22Rv1 (cell line): ENCODE measurements around the gene DSCAM.

Experiments used
- CTCF ChIP-seq: fragments of 450-650 bp; IDR thresholded peaks from 2 replicates; pipeline ENCODE4 v1.5.1; 2017; ENCODE audit warnings: mild to moderate bottlenecking
- ZFX ChIP-seq: fragments of 450-650 bp; IDR thresholded peaks from 2 replicates; pipeline ENCODE4 v1.6.1; 2017; ENCODE audit warnings: antibody characterized with exemption, borderline replicate concordance

GRCh38 chr21:40490408-40490807, 356.6 kb downstream of the DSCAM start:
- TF ChIP-seq ZFX (no peak), CTCF (no peak)
